ENCODE results near the gene LAMC1. TPM values are rescaled to one million over a fixed set of nuclear protein-coding genes. Genes with fewer than 3 reads are reported as not detected.
A peak's percentile ranks its signal among the peaks of the same experiment; 100 is the strongest.

LAMC1 gene
- total and polyA plus RNA-seq, 5 donors from 2014 or later: 1.1 TPM; not detected in 4

- Histone ChIP-seq H3K4me1 (ENCODE audit: control insufficient read depth, insufficient read depth, low read length, poor library complexity, severe bottlenecking) (peaks cover 17% of the 10 kb centered on the region), H3K36me3 (ENCODE audit: control insufficient read depth, insufficient read depth, low read length) (no peaks in the 10 kb centered on the region), H3K9me3 (ENCODE audit: control insufficient read depth in 2 of 2, low read length in 2 of 2) (no peaks in the 10 kb centered on the region), H3K27me3 (ENCODE audit: control insufficient read depth, insufficient read depth, low read length) (peaks cover 36% of the 10 kb centered on the region), H3K4me3 (ENCODE audit: low read depth, low read length) (no peak overlapping the region), H3K27ac (ENCODE audit: insufficient read depth, low read length, poor library complexity, severe bottlenecking) (no peak overlapping the region)
- Mint-ChIP-seq H3K4me3 (peak overlapping the region in 3 of 4 donors; percentile 12 to 63 (median 41)), H3K4me1 (peaks cover 0 to 17% (median 9%) of the 10 kb centered on the region in 4 donors), H3K27me3 (peaks cover 40% of the 10 kb centered on the region), H3K36me3 (peaks cover 3% of the 10 kb centered on the region), H3K9me3 (peaks cover 0 to 11% (median 3%) of the 10 kb centered on the region in 7 donors), H3K27ac (no peak overlapping the region)
- ATAC-seq (ENCODE audit: low read depth in 2 of 2) (no peak), DNase-seq (no peak)
These were observed 1.6 kb upstream of the LAMC1 start for GRCh38 chr1:183021405-183022201.

- no peaks in the 10 kb centered on the region for H3K36me3 ChIP-seq (ENCODE audit: control insufficient read depth, insufficient read depth, low read length)
These were observed 746 bp upstream of the LAMC1 start for GRCh38 chr1:183022202-183023145.

GRCh38 chr1:183023601-183024316 lies 539 bp downstream of the LAMC1 start:
- ATAC-seq (ENCODE audit: low read depth in 2 of 2): peak; percentile 50 to 56
- H3K36me3 ChIP-seq (ENCODE audit: control insufficient read depth, insufficient read depth, low read length): no peaks in the 10 kb centered on the region
- H3K4me3 Mint-ChIP-seq: peak overlapping the region; percentile 64 to 86 (median 80)
- H3K4me1 Mint-ChIP-seq: peaks cover 0 to 17% (median 9%) of the 10 kb centered on the region in 4 donors
- no peak overlapping the region for H3K27ac ChIP-seq (ENCODE audit: insufficient read depth, low read length, poor library complexity, severe bottlenecking)
- peaks cover 17% of the 10 kb centered on the region for H3K4me1 ChIP-seq (ENCODE audit: control insufficient read depth, insufficient read depth, low read length, poor library complexity, severe bottlenecking)
- DNase-seq: peak in 2 of 3 donors; percentile 1 to 50
- peak overlapping the region; percentile 16 for H3K4me3 ChIP-seq (ENCODE audit: low read depth, low read length)
- H3K9me3 Mint-ChIP-seq: peaks cover 0 to 11% (median 3%) of the 10 kb centered on the region in 7 donors
- peaks cover 60% of the 10 kb centered on the region for H3K27me3 Mint-ChIP-seq
- peaks cover 3% of the 10 kb centered on the region for H3K36me3 Mint-ChIP-seq
- no peak overlapping the region for H3K27ac Mint-ChIP-seq
- H3K9me3 ChIP-seq (ENCODE audit: control insufficient read depth in 2 of 2, low read length in 2 of 2): no peaks in the 10 kb centered on the region
- H3K27me3 ChIP-seq (ENCODE audit: control insufficient read depth, insufficient read depth, low read length): peaks cover 43% of the 10 kb centered on the region

More at GRCh38 chr1:183022202-183023145, 746 bp upstream of the LAMC1 start:
- no peak overlapping the region for H3K27ac Mint-ChIP-seq
- ATAC-seq (ENCODE audit: low read depth in 2 of 2): peak in 1 of 2 donors; percentile 21
- Histone ChIP-seq H3K4me3 (ENCODE audit: low read depth, low read length) (no peak overlapping the region), H3K27ac (ENCODE audit: insufficient read depth, low read length, poor library complexity, severe bottlenecking) (no peak overlapping the region), H3K4me1 (ENCODE audit: control insufficient read depth, insufficient read depth, low read length, poor library complexity, severe bottlenecking) (peaks cover 17% of the 10 kb centered on the region), H3K27me3 (ENCODE audit: control insufficient read depth, insufficient read depth, low read length) (peaks cover 43% of the 10 kb centered on the region), H3K9me3 (ENCODE audit: control insufficient read depth in 2 of 2, low read length in 2 of 2) (no peaks in the 10 kb centered on the region)
- peak overlapping the region; percentile 21 to 63 (median 50) for H3K4me3 Mint-ChIP-seq
- H3K36me3 Mint-ChIP-seq: peaks cover 3% of the 10 kb centered on the region
- DNase-seq: peak in 1 of 3 donors; percentile 13
- peaks cover 49% of the 10 kb centered on the region for H3K27me3 Mint-ChIP-seq
- H3K9me3 Mint-ChIP-seq: peaks cover 0 to 11% (median 3%) of the 10 kb centered on the region in 7 donors
- H3K4me1 Mint-ChIP-seq: peaks cover 0 to 17% (median 9%) of the 10 kb centered on the region in 4 donors

- H3K36me3 Mint-ChIP-seq: peaks cover 3% of the 10 kb centered on the region
- no peak for DNase-seq
- peaks cover 43% of the 10 kb centered on the region for H3K27me3 ChIP-seq (ENCODE audit: control insufficient read depth, insufficient read depth, low read length)
- H3K9me3 ChIP-seq (ENCODE audit: control insufficient read depth in 2 of 2, low read length in 2 of 2): no peaks in the 10 kb centered on the region
- no peak for ATAC-seq (ENCODE audit: low read depth in 2 of 2)
- H3K36me3 ChIP-seq (ENCODE audit: control insufficient read depth, insufficient read depth, low read length): no peaks in the 10 kb centered on the region
- H3K4me1 ChIP-seq (ENCODE audit: control insufficient read depth, insufficient read depth, low read length, poor library complexity, severe bottlenecking): peaks cover 17% of the 10 kb centered on the region
- no peak overlapping the region for H3K27ac ChIP-seq (ENCODE audit: insufficient read depth, low read length, poor library complexity, severe bottlenecking)
- H3K4me3 ChIP-seq (ENCODE audit: low read depth, low read length): peak overlapping the region; percentile 16
- H3K27me3 Mint-ChIP-seq: peaks cover 67% of the 10 kb centered on the region
- H3K4me1 Mint-ChIP-seq: peaks cover 0 to 17% (median 9%) of the 10 kb centered on the region in 4 donors
- peak overlapping the region; percentile 64 to 86 (median 80) for H3K4me3 Mint-ChIP-seq
- H3K9me3 Mint-ChIP-seq: peaks cover 0 to 11% (median 4%) of the 10 kb centered on the region in 7 donors
- no peak overlapping the region for H3K27ac Mint-ChIP-seq
These were observed 1.2 kb downstream of the LAMC1 start for GRCh38 chr1:183024317-183025009.

DNA sequence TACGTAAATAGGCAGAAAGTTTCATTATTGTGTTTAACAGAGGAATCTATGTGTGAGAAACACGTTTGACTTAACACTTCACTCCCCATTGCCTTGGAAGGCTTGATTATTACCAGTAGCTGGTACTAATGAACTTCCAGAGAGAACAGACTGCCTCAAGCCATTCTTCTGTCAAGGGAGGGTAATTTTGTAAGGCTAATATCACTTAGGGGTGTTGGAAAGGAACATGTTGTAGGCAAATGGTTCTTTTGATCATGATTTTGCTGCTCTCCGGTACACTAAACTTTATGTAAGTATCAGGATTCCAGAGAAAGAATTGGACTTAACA lies 1.8 kb downstream of the LAMC1 start:
- ATAC-seq (ENCODE audit: low read depth in 2 of 2) (no peak), DNase-seq (no peak)
- no peak overlapping the region for H3K27ac ChIP-seq (ENCODE audit: insufficient read depth, low read length, poor library complexity, severe bottlenecking)
- peaks cover 44% of the 10 kb centered on the region for H3K27me3 ChIP-seq (ENCODE audit: control insufficient read depth, insufficient read depth, low read length)
- Mint-ChIP-seq H3K4me3 (no peak overlapping the region), H3K27me3 (peaks cover 73% of the 10 kb centered on the region), H3K4me1 (peaks cover 0 to 17% (median 9%) of the 10 kb centered on the region in 4 donors), H3K36me3 (peaks cover 3% of the 10 kb centered on the region), H3K27ac (no peak overlapping the region), H3K9me3 (peaks cover 0 to 11% (median 4%) of the 10 kb centered on the region in 7 donors)
- no peaks in the 10 kb centered on the region for H3K9me3 ChIP-seq (ENCODE audit: control insufficient read depth in 2 of 2, low read length in 2 of 2)
- peaks cover 17% of the 10 kb centered on the region for H3K4me1 ChIP-seq (ENCODE audit: control insufficient read depth, insufficient read depth, low read length, poor library complexity, severe bottlenecking)
- H3K4me3 ChIP-seq (ENCODE audit: low read depth, low read length): no peak overlapping the region
- no peaks in the 10 kb centered on the region for H3K36me3 ChIP-seq (ENCODE audit: control insufficient read depth, insufficient read depth, low read length)

- H3K27ac Mint-ChIP-seq: no peak overlapping the region
- H3K4me3 Mint-ChIP-seq: no peak overlapping the region
- no peaks in the 10 kb centered on the region for H3K9me3 ChIP-seq (ENCODE audit: control insufficient read depth in 2 of 2, low read length in 2 of 2)
- DNase-seq (no peak), ATAC-seq (ENCODE audit: low read depth in 2 of 2) (no peak)
- H3K4me1 ChIP-seq (ENCODE audit: control insufficient read depth, insufficient read depth, low read length, poor library complexity, severe bottlenecking): peaks cover 17% of the 10 kb centered on the region
- H3K36me3 ChIP-seq (ENCODE audit: control insufficient read depth, insufficient read depth, low read length): no peaks in the 10 kb centered on the region
- no peak overlapping the region for H3K27ac ChIP-seq (ENCODE audit: insufficient read depth, low read length, poor library complexity, severe bottlenecking)
- H3K27me3 ChIP-seq (ENCODE audit: control insufficient read depth, insufficient read depth, low read length): peaks cover 49% of the 10 kb centered on the region
- peaks cover 78% of the 10 kb centered on the region for H3K27me3 Mint-ChIP-seq
- peaks cover 0 to 7% (median 2%) of the 10 kb centered on the region in 7 donors for H3K9me3 Mint-ChIP-seq
- H3K4me1 Mint-ChIP-seq: peaks cover 0 to 17% (median 9%) of the 10 kb centered on the region in 4 donors
- H3K36me3 Mint-ChIP-seq: peaks cover 3% of the 10 kb centered on the region
- H3K4me3 ChIP-seq (ENCODE audit: low read depth, low read length): no peak overlapping the region
These were observed 2.9 kb downstream of the LAMC1 start for GRCh38 chr1:183025782-183026774.
